Upper lobe of left lung (tissue), 6 donors: ENCODE results near the gene ZNF614. TPM values are rescaled to one million over a fixed set of nuclear protein-coding genes. Genes with fewer than 3 reads are reported as not detected.
"Not testable (repeated sequence)": the region's sequence is repeated elsewhere in the genome, so short reads cannot be mapped to it uniquely, and the experiment has no call there.

Experiments used
- ATAC-seq, 2 donors: fragments of 200-7000 bp; cut with Tn5 transposase; one replicate each; pipeline ENCODE4 v1.9.1; 2022; ENCODE audit warnings: mild to moderate bottlenecking in 2 of 2, moderate library complexity in 2 of 2; ENCODE audit not compliant: low FRiP score in 2 of 2
- DNase-seq, 2 donors: peaks; one replicate each; pipeline ENCODE4 v3.0.0-alpha.2; 2019 to 2020
- H3K27ac ChIP-seq, 4 donors: fragments of 200-600 bp; sonication (generic); one replicate each; pipeline ENCODE4 v1.5.1; 2016 to 2019
- H3K27me3 ChIP-seq, 4 donors: fragments of 200-600 bp; sonication (generic); one replicate each; pipeline ENCODE4 v1.5.1; 2017 to 2019
- H3K36me3 ChIP-seq, 4 donors: fragments of 200-600 bp; sonication (generic); one replicate each; pipeline ENCODE4 v1.5.1; 2016 to 2019
- H3K4me1 ChIP-seq, 4 donors: fragments of 200-600 bp; sonication (generic); one replicate each; pipeline ENCODE4 v1.5.1; 2018 to 2019
- H3K4me3 ChIP-seq, 4 donors: fragments of 200-600 bp; sonication (generic); one replicate each; pipeline ENCODE4 v1.5.1; 2017 to 2019; ENCODE audit warnings: mild to moderate bottlenecking in 2 of 4, moderate library complexity in 1 of 4
- H3K9me3 ChIP-seq, 4 donors: fragments of 200-600 bp; sonication (generic); one replicate each; pipeline ENCODE4 v1.5.1; 2018 to 2019
- CTCF ChIP-seq, 6 experiments: fragments of 450-650 bp in 4 of 6; fragments of 200-600 bp in 2 of 6; sonication (generic) in 2 of 6; IDR thresholded peaks; one replicate each; pipeline ENCODE4 v1.5.1; 2016 to 2019; ENCODE audit warnings: antibody characterized with exemption in 6 of 6
- EP300 ChIP-seq, 4 donors: sonication (generic); formaldehyde crosslinking; IDR thresholded peaks; one replicate each; pipeline ENCODE4 v1.5.1; 2017; ENCODE audit warnings: antibody characterized with exemption in 4 of 4, control low read depth in 2 of 4
- POLR2A ChIP-seq, 4 donors: fragments of 450-650 bp; IDR thresholded peaks; one replicate each; pipeline ENCODE4 v1.5.1; 2016 to 2017; ENCODE audit warnings: antibody characterized with exemption in 4 of 4, mild to moderate bottlenecking in 2 of 4
- POLR2AphosphoS5 ChIP-seq, 2 donors: sonication (generic); formaldehyde crosslinking; IDR thresholded peaks; one replicate each; pipeline ENCODE4 v1.5.1; 2017; ENCODE audit warnings: antibody characterized with exemption in 2 of 2
- WGBS, 2 donors: methylation state at CpG; one replicate each; pipeline ENCODE4 v1.1.5; 2017 to 2018; 5-methylcytosine and 5-hydroxymethylcytosine counted together
- total RNA-seq, 6 donors: library from RNA; depleted of rRNA in 4 of 6; stranded (reverse); fragments of >200 nt in 4 of 6; gene quantifications; one replicate each; pipeline versions ENCODE4 v1.1.0 to v1.2.1, GENCODE V29; 2016 to 2021
- donor health status: DM: no; HTN: no; CAD: no; lungs with moderate emphysema.
- donor health status: DM: no; HTN: yes; CAD: no; lungs with severe emphysema.

The ZNF614 gene
- total RNA-seq, 6 donors from 2014 or later = 0.78 to 7.1 (median 5.9) TPM

DNA sequence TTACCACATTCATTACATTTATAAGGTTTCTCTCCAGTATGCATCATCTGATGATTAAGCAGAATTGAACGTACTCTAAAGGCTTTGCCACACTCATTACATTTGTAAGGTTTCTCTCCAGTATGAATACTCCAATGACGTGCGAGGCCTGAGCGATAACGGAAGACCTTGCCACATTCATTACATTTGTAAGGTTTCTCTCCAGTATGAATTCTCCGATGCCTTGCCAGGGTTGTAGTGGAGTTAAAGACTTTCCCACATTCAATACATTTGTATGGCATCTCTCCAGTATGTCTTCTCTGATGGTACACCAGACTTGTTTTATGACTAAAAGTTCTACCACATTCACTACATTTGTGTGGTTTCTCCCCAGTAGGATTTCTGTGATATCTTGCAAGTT lies 37.2 kb upstream of the ZNF614 start:
- Histone ChIP-seq H3K36me3 (peaks cover 25 to 86% (median 60%) of the 10 kb centered on the region in 4 donors), H3K9me3 (peaks cover 86 to 98% (median 97%) of the 10 kb centered on the region in 4 donors), H3K4me1 (no peaks in the 10 kb centered on the region), H3K27me3 (no peaks in the 10 kb centered on the region), H3K4me3 (no peak overlapping the region), H3K27ac (no peak overlapping the region)
- TF ChIP-seq POLR2AphosphoS5 (IDR thresholded peaks at IDR 0.05) (no peak), CTCF (IDR thresholded peaks at IDR 0.05) (no peak), POLR2A (IDR thresholded peaks at IDR 0.05) (no peak), EP300 (IDR thresholded peaks at IDR 0.05) (no peak)
- DNase-seq (no peak), ATAC-seq (no peak)
- 95 to 99% methylated on average over 6 of the region's 6 CpGs for WGBS, 2 donors

- H3K4me1 ChIP-seq, H3K27me3 ChIP-seq, ATAC-seq, H3K4me3 ChIP-seq, H3K27ac ChIP-seq, DNase-seq, H3K36me3 ChIP-seq: not testable (repeated sequence)
- H3K9me3 ChIP-seq = peaks cover 36 to 85% (median 73%) of the 10 kb centered on the region in 4 donors
- 96 to 98% methylated on average over 3 of the region's 3 CpGs for WGBS, 2 donors
Observed at GRCh38 chr19:52056480-52056879, 28.3 kb upstream of the ZNF614 start.

- H3K4me1 ChIP-seq = peaks cover 0 to 12% (median 7%) of the 10 kb centered on the region in 4 donors
- not testable (repeated sequence) for H3K27me3 ChIP-seq, H3K36me3 ChIP-seq, DNase-seq, ATAC-seq, H3K27ac ChIP-seq, H3K4me3 ChIP-seq
- peaks cover 9 to 56% (median 53%) of the 10 kb centered on the region in 4 donors for H3K9me3 ChIP-seq
- WGBS, 2 donors = 33 to 71% methylated on average over 1 of the region's 1 CpG
Observed at GRCh38 chr19:52051736-52052135, 23.6 kb upstream of the ZNF614 start.

DNA sequence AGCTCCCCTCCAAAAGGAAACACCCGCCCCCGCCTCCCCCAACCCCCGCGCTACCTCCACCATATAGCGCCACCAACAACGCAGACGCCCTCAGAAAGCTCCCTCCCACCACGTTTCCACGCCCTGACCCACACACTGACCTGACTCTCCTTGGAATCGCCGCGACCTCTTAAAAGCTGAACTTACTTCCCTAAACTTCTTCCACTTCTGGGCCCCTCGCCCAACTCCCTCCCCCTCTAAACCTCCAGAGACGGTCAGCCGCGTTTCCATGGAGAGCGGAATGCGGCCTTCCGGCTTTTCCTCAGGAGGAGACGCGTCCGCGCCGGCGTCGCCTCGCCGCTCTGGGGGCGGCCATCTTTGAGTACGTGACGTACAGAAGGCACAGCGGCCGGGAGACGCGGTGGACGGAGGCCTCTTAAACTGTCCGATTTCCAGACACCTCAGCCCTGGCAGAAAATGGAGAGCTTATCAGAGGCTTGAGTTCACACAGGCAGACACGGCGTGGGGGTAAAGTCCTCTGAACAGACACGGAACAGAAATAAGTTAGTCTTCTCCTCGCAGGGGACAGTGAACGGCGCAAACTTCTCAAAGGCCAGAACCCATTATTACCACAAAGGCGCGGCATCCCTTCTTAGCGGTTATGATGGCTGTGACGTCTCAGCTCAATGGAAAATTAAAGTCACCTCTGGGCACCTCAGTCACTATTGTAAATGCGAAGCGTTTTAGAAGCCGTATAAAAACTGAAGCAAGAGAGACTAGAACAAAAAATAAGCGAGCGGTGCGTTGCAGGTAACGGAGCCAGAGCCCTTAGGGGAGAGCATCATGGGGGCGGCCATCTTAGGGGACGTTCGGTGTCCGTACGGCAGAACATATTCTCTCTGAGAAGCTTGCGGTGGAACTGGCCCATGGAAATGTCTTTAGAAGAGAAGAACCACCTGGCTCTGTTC lies 20.6 kb upstream of the ZNF614 start, which contains the start of gene ZNF432:
Gene ZNF432 (minus strand): TSS at position 284 of the 947 bp plus-strand sequence. CDS start 1,970 bp downstream, outside the sequence.
- peak within 1 kb of the TSS; percentile 55 to 69 (median 66) for H3K4me3 ChIP-seq
- 1% methylated on average over 38 to 57 of the region's 60 CpGs for WGBS, 2 donors
- H3K4me1 ChIP-seq = peaks cover 0 to 12% (median 7%) of the 10 kb centered on the region in 4 donors
- H3K9me3 ChIP-seq = peaks cover 8 to 56% (median 40%) of the 10 kb centered on the region in 4 donors
- no peaks in the 10 kb centered on the region for H3K27me3 ChIP-seq
- H3K27ac ChIP-seq = peak within 1 kb of the TSS; percentile 89 to 96 (median 94)
- peak; percentile 98 to 99 for ATAC-seq
- peaks cover 12 to 29% (median 19%) of the 10 kb centered on the region in 4 donors for H3K36me3 ChIP-seq
- TF ChIP-seq EP300 (IDR thresholded peaks at IDR 0.05) = no peak
- TF ChIP-seq POLR2A (IDR thresholded peaks at IDR 0.05) = peak in 2 of 4 donors; percentile 53 to 76
- TF ChIP-seq CTCF (IDR thresholded peaks at IDR 0.05) = no peak
- peak; percentile 70 to 82 for TF ChIP-seq POLR2AphosphoS5 (IDR thresholded peaks at IDR 0.05)
- DNase-seq = peak; percentile 96 to 97

- ATAC-seq (no peak), DNase-seq (no peak)
- Histone ChIP-seq H3K9me3 (peaks cover 67 to 90% (median 83%) of the 10 kb centered on the region in 4 donors), H3K27me3 (no peaks in the 10 kb centered on the region), H3K4me1 (no peaks in the 10 kb centered on the region), H3K27ac (no peak overlapping the region), H3K4me3 (no peak overlapping the region), H3K36me3 (peaks cover 57 to 92% (median 81%) of the 10 kb centered on the region in 4 donors)
- WGBS, 2 donors = 93 to 95% methylated on average over 4 of the region's 4 CpGs
- TF ChIP-seq POLR2AphosphoS5 (IDR thresholded peaks at IDR 0.05) = no peak
- no peak for TF ChIP-seq EP300 (IDR thresholded peaks at IDR 0.05)
- no peak for TF ChIP-seq CTCF (IDR thresholded peaks at IDR 0.05)
- no peak for TF ChIP-seq POLR2A (IDR thresholded peaks at IDR 0.05)
Observed at GRCh38 chr19:52039169-52039568, 11.0 kb upstream of the ZNF614 start.
